GM12865 (cell line): ENCODE measurements around the gene DHX35.
A peak's percentile ranks its signal among the peaks of the same experiment; 100 is the strongest.

Experiments used
- DNase-seq: peaks from one replicate; pipeline ENCODE4 v3.0.0; 2010; ENCODE audit warnings: low read depth
- H3K4me3 ChIP-seq: 2 replicates; pipeline ENCODE4 v1.5.1; 2011; ENCODE audit warnings: mild to moderate bottlenecking, low read depth, low read length, control low read depth
- TF ChIP-seq, protein P1 (sequence below): IDR thresholded peaks from 2 replicates; pipeline ENCODE4 v1.5.1; 2011; ENCODE audit warnings: low read length, control low read depth, low read depth, inconsistent platforms; ENCODE audit not compliant: insufficient read depth; ENCODE audit errors: missing control alignments

DHX35 gene

DNA sequence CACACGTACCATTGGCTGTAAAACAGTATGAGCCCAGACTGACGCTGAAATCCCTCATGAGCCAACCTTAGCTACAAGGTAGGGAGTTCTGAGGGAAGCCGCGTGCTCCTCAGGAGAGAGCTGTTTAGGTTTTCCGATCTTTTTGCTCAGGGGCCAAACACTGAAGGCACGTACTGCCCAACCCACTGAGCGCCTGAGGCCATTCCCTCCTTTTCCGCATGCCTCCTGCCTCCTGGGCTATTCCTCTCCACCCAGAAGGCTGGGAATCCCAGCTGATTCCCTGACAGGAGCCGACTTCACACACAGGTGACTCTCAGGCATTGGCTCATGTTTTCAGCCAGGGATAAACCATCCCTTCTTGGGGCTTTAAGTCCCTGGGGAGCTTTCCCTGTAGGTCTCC lies 41.3 kb upstream of the DHX35 start:
- DNase-seq = no peak
- H3K4me3 ChIP-seq = no peak overlapping the region
- TF ChIP-seq, protein P1, sequence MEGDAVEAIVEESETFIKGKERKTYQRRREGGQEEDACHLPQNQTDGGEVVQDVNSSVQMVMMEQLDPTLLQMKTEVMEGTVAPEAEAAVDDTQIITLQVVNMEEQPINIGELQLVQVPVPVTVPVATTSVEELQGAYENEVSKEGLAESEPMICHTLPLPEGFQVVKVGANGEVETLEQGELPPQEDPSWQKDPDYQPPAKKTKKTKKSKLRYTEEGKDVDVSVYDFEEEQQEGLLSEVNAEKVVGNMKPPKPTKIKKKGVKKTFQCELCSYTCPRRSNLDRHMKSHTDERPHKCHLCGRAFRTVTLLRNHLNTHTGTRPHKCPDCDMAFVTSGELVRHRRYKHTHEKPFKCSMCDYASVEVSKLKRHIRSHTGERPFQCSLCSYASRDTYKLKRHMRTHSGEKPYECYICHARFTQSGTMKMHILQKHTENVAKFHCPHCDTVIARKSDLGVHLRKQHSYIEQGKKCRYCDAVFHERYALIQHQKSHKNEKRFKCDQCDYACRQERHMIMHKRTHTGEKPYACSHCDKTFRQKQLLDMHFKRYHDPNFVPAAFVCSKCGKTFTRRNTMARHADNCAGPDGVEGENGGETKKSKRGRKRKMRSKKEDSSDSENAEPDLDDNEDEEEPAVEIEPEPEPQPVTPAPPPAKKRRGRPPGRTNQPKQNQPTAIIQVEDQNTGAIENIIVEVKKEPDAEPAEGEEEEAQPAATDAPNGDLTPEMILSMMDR = no peak

DNA sequence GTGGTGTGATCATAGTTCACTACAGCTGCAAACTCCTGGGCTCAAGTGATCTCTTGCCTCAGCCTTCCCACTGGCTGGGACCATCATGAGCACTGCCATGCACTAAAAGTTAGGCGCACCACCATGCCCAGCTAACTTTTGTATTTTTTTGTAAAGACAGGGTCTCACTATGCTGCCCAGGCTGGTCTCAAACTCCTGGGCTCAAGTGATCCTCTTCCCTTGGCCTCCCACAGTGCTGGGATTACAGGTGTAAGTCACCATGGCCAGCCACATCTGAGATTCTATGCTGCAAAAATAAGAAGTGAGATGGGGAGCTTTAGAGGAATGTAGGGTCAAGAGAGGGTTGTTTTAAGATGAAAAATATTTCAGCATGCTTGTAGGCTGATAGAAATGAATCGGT lies 37.4 kb upstream of the DHX35 start:
- DNase-seq = no peak
- no peak overlapping the region for H3K4me3 ChIP-seq
- TF ChIP-seq, protein P1 = no peak

DNA sequence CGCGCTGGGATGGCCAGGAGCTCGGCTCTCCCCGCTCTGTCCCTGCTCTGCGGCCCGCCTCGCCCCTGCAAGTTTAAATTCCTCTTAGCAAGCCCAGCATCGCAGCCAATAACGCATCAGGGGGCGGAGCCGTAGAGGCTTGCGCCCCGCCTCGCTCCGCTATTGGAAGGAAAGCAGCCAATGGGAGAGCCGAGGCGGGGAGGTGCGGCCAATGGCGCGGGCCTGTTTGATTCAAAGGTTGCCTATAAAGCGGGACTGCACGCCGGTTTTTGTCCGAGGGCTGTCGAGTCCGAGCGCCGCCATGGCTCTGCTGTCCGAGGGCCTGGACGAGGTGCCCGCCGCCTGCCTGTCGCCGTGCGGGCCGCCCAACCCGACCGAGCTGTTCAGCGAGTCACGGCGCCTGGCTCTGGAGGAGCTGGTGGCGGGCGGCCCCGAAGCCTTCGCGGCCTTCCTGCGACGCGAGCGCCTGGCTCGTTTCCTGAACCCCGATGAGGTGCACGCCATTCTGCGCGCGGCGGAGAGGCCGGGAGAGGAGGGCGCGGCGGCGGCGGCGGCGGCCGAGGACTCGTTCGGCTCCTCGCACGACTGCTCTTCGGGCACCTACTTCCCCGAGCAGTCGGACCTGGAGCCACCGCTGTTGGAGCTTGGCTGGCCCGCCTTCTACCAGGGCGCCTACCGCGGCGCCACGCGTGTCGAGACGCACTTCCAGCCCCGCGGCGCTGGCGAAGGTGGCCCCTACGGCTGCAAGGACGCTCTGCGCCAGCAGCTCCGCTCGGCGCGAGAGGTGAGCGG lies 35.8 kb upstream of the DHX35 start, which contains the start of gene FAM83D:
Gene FAM83D, plus strand, starts transcription at position 276 of the 792 bp plus-strand sequence. Its CDS starts 26 bp downstream, at position 302.
- TF ChIP-seq, protein P1 = no peak

DNA sequence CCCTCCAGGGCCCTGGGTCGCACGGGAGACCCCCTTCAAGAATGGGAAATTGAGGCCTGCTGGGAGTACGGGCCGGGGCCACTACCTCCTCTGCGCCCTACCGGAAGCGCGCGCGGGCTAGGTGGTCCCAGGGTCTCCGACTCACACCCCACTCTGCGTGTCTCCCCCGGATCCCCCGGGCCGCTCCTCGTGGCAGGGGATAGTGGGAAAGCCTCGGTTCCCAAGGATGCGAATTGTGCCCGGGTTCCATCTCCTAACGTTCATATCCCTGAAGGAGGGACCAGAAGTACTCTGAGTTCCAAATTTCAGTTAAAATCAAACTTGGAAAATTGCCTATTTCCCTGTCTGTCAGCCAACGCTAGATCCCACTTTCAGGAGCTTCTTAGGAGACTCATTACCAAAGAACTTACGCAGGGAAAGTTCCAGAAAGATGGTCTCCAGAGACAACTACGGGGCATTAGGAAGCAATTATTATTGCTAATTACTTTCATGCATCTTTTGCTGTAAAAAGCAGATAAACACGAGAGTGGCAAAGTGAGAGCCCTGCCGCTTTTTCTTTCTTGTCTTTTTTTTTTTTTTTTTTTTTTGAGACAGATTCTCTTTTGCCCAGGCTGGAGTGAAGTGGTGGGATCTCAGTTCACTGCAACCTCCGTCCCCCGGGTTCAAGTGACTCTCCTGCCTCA lies 35.1 kb upstream of the DHX35 start:
- TF ChIP-seq, protein P1 = no peak
- H3K4me3 ChIP-seq = peak overlapping the region; percentile 88
- DNase-seq = no peak

More for the DNA sequence above, 35.8 kb upstream of the DHX35 start, which contains the start of gene FAM83D:
- peak within 1 kb of the TSS; percentile 88 for H3K4me3 ChIP-seq
- peak; percentile 98 for DNase-seq

DNA sequence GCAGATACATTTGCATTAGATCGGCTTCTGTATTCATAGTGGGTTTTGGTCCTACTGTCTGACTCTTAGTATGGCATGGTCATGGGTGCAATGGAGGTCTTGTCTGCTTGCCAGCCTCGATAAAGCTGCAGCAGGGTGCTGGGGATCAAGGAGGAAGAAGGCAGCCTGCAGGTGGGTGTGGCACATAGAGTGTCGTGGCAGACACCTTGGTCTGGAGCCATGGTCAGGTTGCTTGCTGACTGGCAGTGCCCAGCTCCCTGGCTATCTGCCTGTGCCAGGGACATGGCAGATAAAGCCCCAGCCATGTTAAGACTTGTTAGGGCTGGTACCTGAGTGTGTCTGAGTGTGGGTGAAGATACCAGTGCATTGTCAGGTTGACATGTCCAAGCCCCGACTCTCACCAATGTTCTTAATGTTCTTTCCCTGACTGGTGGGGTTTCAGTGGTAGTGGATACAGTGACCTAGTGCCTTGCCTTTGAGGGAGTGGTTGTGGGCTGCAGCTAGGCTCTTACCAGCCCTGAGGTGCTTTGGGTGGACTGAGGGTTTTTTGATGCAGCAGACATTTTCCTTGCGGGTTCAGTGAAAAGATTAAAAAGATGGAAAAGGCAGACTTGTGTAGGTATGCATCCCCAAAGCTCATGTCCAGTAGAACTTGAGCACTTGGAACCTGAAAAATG lies 34.1 kb upstream of the DHX35 start:
- TF ChIP-seq, protein P1 = no peak
- DNase-seq = peak; percentile 50
- H3K4me3 ChIP-seq = peak overlapping the region; percentile 88

DNA sequence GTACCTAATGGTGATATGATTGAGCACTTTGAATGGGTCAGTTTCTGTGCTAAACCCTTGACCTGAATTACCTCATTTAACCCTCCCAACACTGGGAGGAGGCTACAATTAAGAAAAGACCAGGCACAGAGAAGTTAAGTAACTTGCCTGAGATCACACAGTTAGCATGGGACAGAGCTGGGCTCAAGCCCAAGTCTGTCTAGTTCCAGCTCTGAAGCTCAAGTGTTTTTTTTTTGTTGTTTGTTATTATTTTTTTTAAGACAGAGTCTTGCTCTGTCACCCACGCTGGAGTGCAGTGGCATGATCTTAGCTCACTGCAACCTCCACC lies 31.9 kb upstream of the DHX35 start:
- DNase-seq = no peak
- TF ChIP-seq, protein P1 = no peak
- H3K4me3 ChIP-seq = no peak overlapping the region
